Suprapubic skin (tissue), 4 donors: Measurements from ENCODE around the gene RC3H1. TPM values are rescaled to one million over a fixed set of nuclear protein-coding genes. Genes with fewer than 3 reads are reported as not detected.

ENCODE experiments used
- DNase-seq, 2 donors: peaks; one replicate each; pipeline ENCODE4 v3.0.0-alpha.2; 2019; ENCODE audit warnings: low spot score in 2 of 2
- H3K27ac ChIP-seq: fragments of 200-600 bp; sonication (generic); one replicate; pipeline ENCODE4 v1.5.1; 2019
- H3K27me3 ChIP-seq: fragments of 200-600 bp; sonication (generic); one replicate; pipeline ENCODE4 v1.5.1; 2019
- H3K36me3 ChIP-seq: fragments of 200-600 bp; sonication (generic); one replicate; pipeline ENCODE4 v1.5.1; 2019
- H3K4me1 ChIP-seq: fragments of 200-600 bp; sonication (generic); one replicate; pipeline ENCODE4 v1.5.1; 2019
- H3K4me3 ChIP-seq: fragments of 200-600 bp; sonication (generic); one replicate; pipeline ENCODE4 v1.5.1; 2019; ENCODE audit warnings: mild to moderate bottlenecking
- H3K9me3 ChIP-seq: fragments of 200-600 bp; sonication (generic); one replicate; pipeline ENCODE4 v1.5.1; 2019
- EP300 ChIP-seq: sonication (generic); formaldehyde crosslinking; IDR thresholded peaks from one replicate; pipeline ENCODE4 v1.6.1; 2017; ENCODE audit warnings: antibody characterized with exemption
- POLR2A ChIP-seq, 2 donors: fragments of 450-650 bp; IDR thresholded peaks; one replicate each; pipeline ENCODE4 v1.6.1; 2017; ENCODE audit warnings: antibody characterized with exemption in 2 of 2, mild to moderate bottlenecking in 2 of 2, moderate library complexity in 2 of 2
- POLR2AphosphoS5 ChIP-seq, 3 donors: sonication (generic); formaldehyde crosslinking; IDR thresholded peaks; one replicate each; pipeline ENCODE4 v1.6.1; 2017; ENCODE audit warnings: antibody characterized with exemption in 3 of 3
- WGBS: methylation state at CpG from one replicate; pipeline ENCODE4 v1.1.5; 2018; 5-methylcytosine and 5-hydroxymethylcytosine counted together
- total RNA-seq, 4 donors: library from RNA; depleted of rRNA; stranded (reverse); fragments of >200 nt; gene quantifications; one replicate each; pipeline ENCODE4 v1.1.0, GENCODE V29; 2016
- TF ChIP-seq, protein P1 (sequence below), 2 donors: fragments of 200-600 bp in 1 of 2; fragments of 450-650 bp in 1 of 2; sonication (generic) in 1 of 2; IDR thresholded peaks; one replicate each; pipeline ENCODE4 v1.5.1; 2016 to 2019; ENCODE audit warnings: antibody characterized with exemption in 2 of 2, mild to moderate bottlenecking in 1 of 2, moderate library complexity in 1 of 2

The RC3H1 gene
- total RNA-seq, 4 donors from 2014 or later, result 33.6 to 70.9 (median 52.3) TPM

DNA sequence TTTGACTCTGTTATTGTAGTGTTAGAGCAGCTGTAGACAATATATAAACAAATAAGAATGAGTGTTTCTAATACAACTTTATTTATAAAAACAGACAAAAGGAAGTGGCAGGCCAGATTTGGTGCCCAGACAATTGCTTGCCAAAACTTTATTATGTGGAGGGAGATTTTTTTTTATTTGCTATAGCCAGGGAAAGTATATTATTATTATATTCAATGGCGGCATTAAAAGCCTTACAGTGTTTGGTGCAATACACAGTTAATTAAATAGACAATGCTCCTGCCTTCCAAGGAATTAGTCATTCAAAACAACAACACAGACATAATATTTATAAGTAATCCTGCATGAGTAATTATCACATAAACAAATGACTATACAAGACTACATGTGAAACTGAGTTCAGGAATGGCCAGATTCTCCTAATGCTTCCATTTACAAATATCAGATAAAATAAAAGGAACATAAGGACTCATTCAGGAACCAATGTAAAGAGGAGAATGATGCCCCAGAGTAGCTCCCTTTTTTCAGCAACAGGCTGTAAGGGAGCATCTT is 10.6 kb upstream of the RC3H1 start:
- WGBS, result 84% methylated on average over 1 of the region's 1 CpG
- Histone ChIP-seq H3K4me3 (no peak overlapping the region), H3K27ac (no peak overlapping the region), H3K36me3 (no peaks in the 10 kb centered on the region), H3K27me3 (no peaks in the 10 kb centered on the region), H3K9me3 (no peaks in the 10 kb centered on the region), H3K4me1 (no peaks in the 10 kb centered on the region)
- TF ChIP-seq EP300, result no peak
- no peak for DNase-seq

DNA sequence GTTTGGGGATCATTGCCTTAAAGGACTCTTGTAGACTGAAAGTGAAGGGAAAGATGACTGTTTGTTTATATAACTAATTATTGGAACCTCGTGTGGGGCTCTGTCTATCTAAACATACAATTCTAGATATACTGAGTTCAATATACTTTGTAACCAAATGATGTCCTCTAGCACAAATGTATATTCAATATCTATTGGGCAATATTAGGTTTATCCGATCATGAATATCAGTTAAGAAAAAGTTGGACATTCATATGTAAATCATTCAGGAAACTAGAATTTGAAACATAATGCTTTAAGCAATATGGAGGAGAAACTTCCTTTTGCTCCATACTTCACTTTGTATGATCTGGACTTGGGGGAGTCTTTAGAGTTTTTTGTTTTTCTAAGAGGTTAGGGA is 8.9 kb upstream of the RC3H1 start:
- Histone ChIP-seq H3K36me3 (no peaks in the 10 kb centered on the region), H3K27me3 (no peaks in the 10 kb centered on the region), H3K4me3 (no peak overlapping the region), H3K4me1 (no peaks in the 10 kb centered on the region), H3K27ac (no peak overlapping the region), H3K9me3 (no peaks in the 10 kb centered on the region)
- TF ChIP-seq, protein P1, sequence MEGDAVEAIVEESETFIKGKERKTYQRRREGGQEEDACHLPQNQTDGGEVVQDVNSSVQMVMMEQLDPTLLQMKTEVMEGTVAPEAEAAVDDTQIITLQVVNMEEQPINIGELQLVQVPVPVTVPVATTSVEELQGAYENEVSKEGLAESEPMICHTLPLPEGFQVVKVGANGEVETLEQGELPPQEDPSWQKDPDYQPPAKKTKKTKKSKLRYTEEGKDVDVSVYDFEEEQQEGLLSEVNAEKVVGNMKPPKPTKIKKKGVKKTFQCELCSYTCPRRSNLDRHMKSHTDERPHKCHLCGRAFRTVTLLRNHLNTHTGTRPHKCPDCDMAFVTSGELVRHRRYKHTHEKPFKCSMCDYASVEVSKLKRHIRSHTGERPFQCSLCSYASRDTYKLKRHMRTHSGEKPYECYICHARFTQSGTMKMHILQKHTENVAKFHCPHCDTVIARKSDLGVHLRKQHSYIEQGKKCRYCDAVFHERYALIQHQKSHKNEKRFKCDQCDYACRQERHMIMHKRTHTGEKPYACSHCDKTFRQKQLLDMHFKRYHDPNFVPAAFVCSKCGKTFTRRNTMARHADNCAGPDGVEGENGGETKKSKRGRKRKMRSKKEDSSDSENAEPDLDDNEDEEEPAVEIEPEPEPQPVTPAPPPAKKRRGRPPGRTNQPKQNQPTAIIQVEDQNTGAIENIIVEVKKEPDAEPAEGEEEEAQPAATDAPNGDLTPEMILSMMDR (IDR thresholded peaks at IDR 0.05), result no peak
- no peak for TF ChIP-seq POLR2AphosphoS5 (IDR thresholded peaks at IDR 0.05)
- no peak for TF ChIP-seq POLR2A (IDR thresholded peaks at IDR 0.05)
- TF ChIP-seq EP300, result no peak
- no peak for DNase-seq
- WGBS, result 67% methylated on average over 2 of the region's 2 CpGs

DNA sequence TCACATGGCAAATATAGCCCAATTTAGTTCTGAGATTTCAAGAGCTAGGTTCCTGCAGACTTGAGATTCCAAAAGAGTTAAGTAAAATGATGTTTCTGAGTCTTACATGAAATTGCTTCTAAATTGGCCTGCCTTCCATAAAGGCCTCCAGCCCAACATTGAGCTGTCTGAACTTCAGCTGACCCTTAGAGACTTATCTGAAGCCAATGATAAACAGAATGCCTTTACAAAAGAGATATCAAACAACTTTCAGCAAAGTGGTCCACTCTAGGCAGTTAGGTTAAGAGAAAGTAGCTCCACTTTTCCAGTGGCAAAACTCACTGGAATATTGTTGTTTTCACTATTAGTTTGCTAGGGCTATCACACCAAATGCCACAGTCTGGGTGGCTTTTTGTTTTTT is 6.3 kb upstream of the RC3H1 start:
- no peak for TF ChIP-seq EP300
- H3K27ac ChIP-seq, result no peak overlapping the region
- H3K27me3 ChIP-seq, result no peaks in the 10 kb centered on the region
- DNase-seq, result no peak
- H3K4me1 ChIP-seq, result peaks cover under 1% of the 10 kb centered on the region
- H3K9me3 ChIP-seq, result no peaks in the 10 kb centered on the region
- no peak overlapping the region for H3K4me3 ChIP-seq
- H3K36me3 ChIP-seq, result no peaks in the 10 kb centered on the region

DNA sequence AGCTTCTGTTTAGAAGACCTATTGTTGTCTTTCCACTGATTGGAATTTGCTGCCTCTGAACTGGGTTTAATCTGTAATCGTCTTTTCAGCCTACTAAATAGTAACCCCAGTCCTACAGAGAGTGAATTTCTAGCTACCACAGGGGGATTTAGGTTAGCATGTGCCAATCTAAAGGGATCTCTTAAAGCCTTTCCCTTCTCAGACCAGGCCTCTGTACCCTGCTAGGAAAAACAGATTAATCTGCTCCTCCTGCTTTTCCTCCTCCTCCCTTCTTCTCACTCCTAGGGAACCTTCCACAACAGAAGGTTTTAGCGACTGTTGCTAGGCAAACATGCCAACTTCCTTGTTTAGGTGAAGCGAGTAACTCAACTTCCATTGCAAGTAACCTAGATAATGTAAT is 1.3 kb upstream of the RC3H1 start:
- no peak overlapping the region for H3K4me3 ChIP-seq
- no peaks in the 10 kb centered on the region for H3K27me3 ChIP-seq
- TF ChIP-seq POLR2A (IDR thresholded peaks at IDR 0.05) (no peak), POLR2AphosphoS5 (IDR thresholded peaks at IDR 0.05) (no peak)
- H3K27ac ChIP-seq, result peak overlapping the region; percentile 95
- H3K36me3 ChIP-seq, result no peaks in the 10 kb centered on the region
- WGBS, result 30% methylated on average over 3 of the region's 3 CpGs
- no peaks in the 10 kb centered on the region for H3K9me3 ChIP-seq
- peaks cover 38% of the 10 kb centered on the region for H3K4me1 ChIP-seq
- DNase-seq, result no peak

DNA sequence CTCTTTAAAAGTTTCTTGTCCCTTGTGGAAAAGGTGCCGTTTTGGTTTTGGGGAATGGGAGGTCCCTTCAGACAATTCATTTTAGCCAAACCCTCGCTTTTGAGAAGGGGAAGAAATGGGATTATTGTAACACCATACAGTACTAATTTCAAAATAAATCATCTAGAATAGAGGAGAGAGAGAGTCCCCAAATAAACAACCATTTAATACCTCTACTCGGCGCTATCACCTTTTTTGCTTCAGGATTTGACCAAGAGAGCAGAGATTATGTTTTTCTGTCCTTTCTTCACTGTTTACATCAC is 770 bp upstream of the RC3H1 start:
- Histone ChIP-seq H3K27ac (peak overlapping the region; percentile 95), H3K4me3 (peak overlapping the region; percentile 79), H3K4me1 (peaks cover 43% of the 10 kb centered on the region), H3K27me3 (no peaks in the 10 kb centered on the region), H3K36me3 (no peaks in the 10 kb centered on the region), H3K9me3 (no peaks in the 10 kb centered on the region)
- DNase-seq, result no peak
- WGBS, result 38% methylated on average over 4 of the region's 4 CpGs
- TF ChIP-seq, protein P1 (IDR thresholded peaks at IDR 0.05), result no peak
- TF ChIP-seq POLR2AphosphoS5 (IDR thresholded peaks at IDR 0.05) (no peak), EP300 (no peak), POLR2A (IDR thresholded peaks at IDR 0.05) (no peak)

DNA sequence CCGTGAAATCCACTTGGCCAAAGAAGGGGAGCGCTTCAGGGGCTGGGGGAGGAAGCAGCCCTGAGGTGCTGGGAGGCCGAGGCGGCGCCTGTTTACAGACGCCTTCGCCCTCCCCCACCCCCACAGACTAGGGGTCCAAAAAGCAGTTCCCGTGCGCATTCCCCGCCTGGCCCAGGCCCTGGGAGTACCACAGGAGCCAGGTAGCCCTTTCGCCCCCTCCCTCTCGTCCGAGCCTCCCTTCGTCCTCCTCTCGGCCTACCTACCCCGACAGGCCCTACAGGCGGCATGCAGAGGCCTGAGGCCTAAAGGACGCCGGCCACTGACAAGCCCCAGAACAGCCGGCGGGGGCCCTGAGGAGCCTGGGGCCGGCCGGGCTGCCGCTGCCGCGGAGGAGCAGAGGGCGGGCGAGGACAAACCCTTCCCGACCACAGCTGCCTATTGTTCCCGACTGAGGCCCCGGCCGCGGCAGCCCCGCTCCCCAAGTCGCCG is 522 bp downstream of the RC3H1 start:
- H3K27me3 ChIP-seq, result no peaks in the 10 kb centered on the region
- under 1% methylated on average over 18 of the region's 36 CpGs for WGBS
- no peaks in the 10 kb centered on the region for H3K9me3 ChIP-seq
- peak overlapping the region; percentile 95 for H3K27ac ChIP-seq
- peak overlapping the region; percentile 79 for H3K4me3 ChIP-seq
- peak in 1 of 2 donors; percentile 71 for DNase-seq
- H3K36me3 ChIP-seq, result no peaks in the 10 kb centered on the region
- H3K4me1 ChIP-seq, result peaks cover 50% of the 10 kb centered on the region
- TF ChIP-seq, protein P1 (IDR thresholded peaks at IDR 0.05), result no peak

DNA sequence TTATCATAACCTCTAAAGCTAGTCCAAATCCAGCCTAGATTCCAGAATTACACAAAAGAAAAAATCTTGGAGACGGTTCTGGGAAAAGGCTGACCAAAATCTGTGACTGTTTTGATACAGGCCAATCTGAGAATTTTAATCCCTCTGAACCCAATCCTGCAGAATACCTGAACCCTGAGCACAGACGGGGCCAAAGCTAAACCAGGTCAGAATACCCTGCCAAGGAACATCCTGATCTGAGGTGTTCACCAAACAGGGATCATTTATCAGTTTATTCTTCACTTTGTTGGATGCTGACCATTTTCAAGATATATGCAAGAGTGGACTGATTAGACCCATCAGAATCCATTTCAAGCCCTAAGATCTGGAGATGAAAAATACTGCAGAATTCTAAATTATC is 3.6 kb downstream of the RC3H1 start:
- Histone ChIP-seq H3K27me3 (no peaks in the 10 kb centered on the region), H3K36me3 (no peaks in the 10 kb centered on the region), H3K9me3 (no peaks in the 10 kb centered on the region), H3K4me1 (peaks cover 55% of the 10 kb centered on the region), H3K4me3 (no peak overlapping the region), H3K27ac (no peak overlapping the region)
- DNase-seq, result no peak
- TF ChIP-seq POLR2AphosphoS5 (IDR thresholded peaks at IDR 0.05) (no peak), EP300 (no peak), POLR2A (IDR thresholded peaks at IDR 0.05) (no peak)
- TF ChIP-seq, protein P1 (IDR thresholded peaks at IDR 0.05), result no peak
- 49% methylated on average over 2 of the region's 2 CpGs for WGBS
